Thyroid gland (tissue), 4 donors: ENCODE data around the gene VPS72. TPM values are rescaled to one million over a fixed set of nuclear protein-coding genes. Genes with fewer than 3 reads are reported as not detected.

Experiments used
- DNase-seq, 2 donors: peaks; one replicate each; pipeline ENCODE4 v3.0.0-alpha.2; 2019
- H3K27ac ChIP-seq, 3 donors: fragments of 200-600 bp; sonication (generic); 1 replicate in 2 of 3; 2 replicates in 1 of 3; pipeline ENCODE4 v1.5.1; 2016 to 2019; ENCODE audit warnings: mild to moderate bottlenecking in 1 of 3, moderate library complexity in 1 of 3
- H3K27me3 ChIP-seq: fragments of 200-600 bp; sonication (generic); one replicate; pipeline ENCODE4 v1.5.1; 2019
- H3K36me3 ChIP-seq, 2 donors: fragments of 200-600 bp; sonication (generic); one replicate each; pipeline ENCODE4 v1.5.1; 2016 to 2019
- H3K4me1 ChIP-seq, 2 donors: fragments of 200-600 bp; sonication (generic); one replicate each; pipeline ENCODE4 v1.5.1; 2017 to 2019
- H3K4me3 ChIP-seq, 3 donors: fragments of 200-600 bp; sonication (generic); replicated peaks in 1 of 3; 1 replicate in 2 of 3; 2 replicates in 1 of 3; pipeline ENCODE4 v1.5.1; 2016; ENCODE audit warnings: mild to moderate bottlenecking in 1 of 3
- H3K9me3 ChIP-seq: fragments of 200-600 bp; sonication (generic); one replicate; pipeline ENCODE4 v1.5.1; 2017
- POLR2A ChIP-seq, 2 donors: fragments of 450-650 bp; IDR thresholded peaks; one replicate each; pipeline ENCODE4 v1.6.1; 2017; ENCODE audit warnings: antibody characterized with exemption in 2 of 2, mild to moderate bottlenecking in 2 of 2, moderate library complexity in 1 of 2
- WGBS, 2 donors: methylation state at CpG; one replicate each; pipeline ENCODE4 v1.1.5; 2017; 5-methylcytosine and 5-hydroxymethylcytosine counted together
- intact Hi-C: fragments of 100-400 bp; cut with DNase I; formaldehyde crosslinking; loops from one replicate; pipeline ENCODE4 v1.15.1; 2023
- total RNA-seq, 4 donors: library from RNA; depleted of rRNA; stranded (reverse); fragments of >200 nt; gene quantifications; one replicate each; pipeline ENCODE4 v1.2.3, GENCODE V29; 2016
- TF ChIP-seq, protein P1 (sequence below), 6 experiments: fragments of 200-600 bp in 3 of 6; fragments of 450-650 bp in 3 of 6; sonication (generic) in 3 of 6; IDR thresholded peaks; one replicate each; pipeline ENCODE4 v1.5.1; 2016 to 2019; ENCODE audit warnings: antibody characterized with exemption in 6 of 6, mild to moderate bottlenecking in 2 of 6, inconsistent platforms in 1 of 6, moderate library complexity in 1 of 6

Gene VPS72
- total RNA-seq = 10 to 100 TPM; 36.9 to 47.5 (median 39.9) TPM

DNA sequence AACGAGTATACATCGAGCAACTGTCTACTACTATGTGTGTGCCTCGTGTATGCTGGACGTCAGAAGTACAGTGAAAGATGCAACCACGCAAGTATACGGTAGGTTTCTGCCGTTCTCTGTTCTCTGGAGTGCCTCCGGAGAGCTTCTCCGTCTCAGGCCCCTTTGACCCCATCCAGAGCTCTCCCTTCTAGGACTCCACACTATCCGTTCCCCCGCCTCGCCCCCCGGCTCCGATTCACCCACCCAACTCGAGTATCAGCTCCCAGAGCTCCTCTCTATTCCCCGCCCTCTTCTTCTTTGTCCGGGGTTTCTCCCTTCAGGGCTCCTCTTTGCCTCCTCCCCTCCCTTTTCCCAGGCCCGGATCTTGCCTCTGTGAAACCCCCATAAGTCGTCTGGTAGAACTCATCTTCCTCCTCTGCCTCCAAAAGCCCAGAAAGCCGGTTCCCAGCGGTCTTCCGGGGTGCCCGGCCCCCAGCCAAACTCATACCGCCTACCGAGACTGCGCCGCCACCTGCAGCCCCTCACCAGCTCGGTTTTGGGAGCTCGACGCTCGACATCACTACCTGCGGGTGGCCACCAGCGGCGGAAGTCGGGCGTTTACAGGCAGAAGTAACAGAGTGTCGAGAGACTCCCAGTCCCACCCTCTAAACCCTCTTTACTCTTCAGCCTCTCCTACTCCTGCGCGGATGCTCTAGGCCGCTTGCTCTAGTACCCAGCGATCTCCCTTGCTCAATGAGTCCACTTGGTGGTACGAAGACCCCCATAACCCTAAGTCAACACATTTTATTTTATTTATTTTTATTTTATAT is at the start of gene VPS72:
Gene VPS72, minus strand, starts transcription at position 561 of the 809 bp plus-strand sequence. Its CDS starts 76 bp downstream, at position 485.
- Histone ChIP-seq H3K27me3 (no peaks in the 10 kb centered on the region), H3K27ac (peak within 1 kb of the TSS; percentile 48 to 72 (median 55)), H3K9me3 (no peaks in the 10 kb centered on the region), H3K4me1 (peaks cover 13 to 15% of the 10 kb centered on the region in 2 donors), H3K36me3 (peaks cover 9% of the 10 kb centered on the region in 2 donors), H3K4me3 (peak within 1 kb of the TSS; percentile 60 to 80 (median 77))
- TF ChIP-seq, protein P1, sequence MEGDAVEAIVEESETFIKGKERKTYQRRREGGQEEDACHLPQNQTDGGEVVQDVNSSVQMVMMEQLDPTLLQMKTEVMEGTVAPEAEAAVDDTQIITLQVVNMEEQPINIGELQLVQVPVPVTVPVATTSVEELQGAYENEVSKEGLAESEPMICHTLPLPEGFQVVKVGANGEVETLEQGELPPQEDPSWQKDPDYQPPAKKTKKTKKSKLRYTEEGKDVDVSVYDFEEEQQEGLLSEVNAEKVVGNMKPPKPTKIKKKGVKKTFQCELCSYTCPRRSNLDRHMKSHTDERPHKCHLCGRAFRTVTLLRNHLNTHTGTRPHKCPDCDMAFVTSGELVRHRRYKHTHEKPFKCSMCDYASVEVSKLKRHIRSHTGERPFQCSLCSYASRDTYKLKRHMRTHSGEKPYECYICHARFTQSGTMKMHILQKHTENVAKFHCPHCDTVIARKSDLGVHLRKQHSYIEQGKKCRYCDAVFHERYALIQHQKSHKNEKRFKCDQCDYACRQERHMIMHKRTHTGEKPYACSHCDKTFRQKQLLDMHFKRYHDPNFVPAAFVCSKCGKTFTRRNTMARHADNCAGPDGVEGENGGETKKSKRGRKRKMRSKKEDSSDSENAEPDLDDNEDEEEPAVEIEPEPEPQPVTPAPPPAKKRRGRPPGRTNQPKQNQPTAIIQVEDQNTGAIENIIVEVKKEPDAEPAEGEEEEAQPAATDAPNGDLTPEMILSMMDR (IDR thresholded peaks at IDR 0.05) = peak in 4 of 6 experiments; percentile 13 to 31 (median 19)
- peak in 1 of 2 donors; percentile 61 for TF ChIP-seq POLR2A (IDR thresholded peaks at IDR 0.05)
- intact Hi-C loops = no loop called here
- DNase-seq = peak; percentile 85 to 86
- WGBS, 2 donors = 0 to 1% methylated on average over 42 of the region's 42 CpGs

DNA sequence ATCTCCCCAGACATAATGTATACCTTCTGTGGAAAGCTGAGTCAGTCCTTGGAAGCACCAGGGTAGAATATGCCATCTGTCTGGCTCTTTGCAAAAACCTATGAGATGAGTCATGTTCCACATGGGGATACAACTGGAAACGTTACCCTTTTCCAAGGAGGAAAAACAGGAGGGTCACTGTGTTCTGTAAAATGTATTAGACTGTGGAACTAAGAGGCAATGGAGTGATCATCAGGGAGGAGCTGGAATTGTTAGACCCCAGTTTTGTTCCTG is 48.4 kb upstream of the VPS72 start:
- Histone ChIP-seq H3K4me3 (no peak overlapping the region), H3K27me3 (no peaks in the 10 kb centered on the region), H3K36me3 (peaks cover 88 to 93% of the 10 kb centered on the region in 2 donors), H3K4me1 (no peaks in the 10 kb centered on the region), H3K27ac (no peak overlapping the region), H3K9me3 (no peaks in the 10 kb centered on the region)
- 67 to 86% methylated on average over 1 of the region's 1 CpG for WGBS, 2 donors
- no peak for TF ChIP-seq POLR2A (IDR thresholded peaks at IDR 0.05)
- TF ChIP-seq, protein P1 (IDR thresholded peaks at IDR 0.05) = no peak
- intact Hi-C loops = no loop called here
- DNase-seq = no peak

DNA sequence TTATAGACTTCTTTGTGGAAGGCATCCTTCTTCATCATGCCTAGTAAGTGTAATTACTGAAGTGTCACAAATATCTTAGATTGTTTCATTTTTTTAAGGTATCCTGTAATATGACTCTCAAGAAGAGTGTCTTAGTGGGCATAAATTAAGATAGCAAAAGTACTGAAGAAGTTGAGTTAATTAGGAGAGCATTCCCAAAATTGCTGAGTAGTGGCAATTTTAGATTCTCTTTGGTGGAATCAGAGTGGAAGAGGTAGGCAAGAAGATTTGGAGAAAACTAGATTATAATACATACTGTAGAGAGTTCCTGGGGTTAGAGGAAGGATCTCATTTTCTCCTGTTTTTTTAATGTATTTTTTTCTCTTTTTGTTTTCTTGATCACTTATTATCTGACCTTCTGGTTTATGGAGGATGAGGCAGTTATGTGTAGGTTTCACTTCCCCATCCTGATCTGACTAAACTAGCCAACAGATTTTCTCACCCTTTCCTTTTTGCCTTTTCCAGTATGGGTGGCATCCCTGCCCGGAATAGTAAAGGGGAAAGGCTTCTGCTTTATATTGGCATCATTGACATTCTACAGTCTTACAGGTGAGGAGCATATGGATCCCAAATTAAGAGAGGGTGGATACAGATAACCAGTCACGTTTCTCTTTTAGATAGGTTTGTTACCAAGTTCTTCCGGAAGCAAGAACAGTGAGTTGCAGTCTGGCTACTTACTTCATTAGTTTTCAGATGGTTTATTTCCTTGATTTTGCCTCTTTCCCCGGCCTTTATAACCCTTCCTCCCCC is 47.9 kb upstream of the VPS72 start:
- H3K9me3 ChIP-seq = no peaks in the 10 kb centered on the region

DNA sequence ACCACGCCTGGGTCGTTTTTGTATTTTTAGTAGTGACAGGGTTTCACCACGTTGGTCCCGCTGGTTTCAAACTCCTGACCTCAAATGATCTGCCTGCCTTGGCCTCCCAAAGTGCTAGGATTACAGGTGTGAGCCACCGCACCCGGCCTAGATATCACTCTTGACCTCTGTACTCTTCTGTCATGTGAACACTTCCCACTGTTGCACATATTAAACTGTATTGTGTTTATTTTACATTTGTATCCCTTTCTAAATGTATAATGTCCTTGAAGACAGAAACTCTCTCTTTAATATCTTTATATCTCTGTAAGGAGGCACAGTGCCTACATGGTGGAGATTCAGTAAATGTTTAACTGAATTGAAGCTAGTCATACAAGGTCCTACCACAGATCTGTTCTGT is 45.2 kb upstream of the VPS72 start:
- H3K27me3 ChIP-seq = no peaks in the 10 kb centered on the region

More for the DNA sequence above, 47.9 kb upstream of the VPS72 start:
- TF ChIP-seq, protein P1 (IDR thresholded peaks at IDR 0.05) = no peak
- TF ChIP-seq POLR2A (IDR thresholded peaks at IDR 0.05) = no peak
- intact Hi-C loops = no loop called here
- no peak for DNase-seq
- Histone ChIP-seq H3K27me3 (no peaks in the 10 kb centered on the region), H3K36me3 (peaks cover 88 to 93% of the 10 kb centered on the region in 2 donors), H3K4me3 (no peak overlapping the region), H3K4me1 (no peaks in the 10 kb centered on the region), H3K27ac (no peak overlapping the region)
- WGBS, 2 donors = 90 to 92% methylated on average over 4 of the region's 4 CpGs

More for the DNA sequence above, 45.2 kb upstream of the VPS72 start:
- intact Hi-C loops = no loop called here
- DNase-seq = no peak
- TF ChIP-seq, protein P1 (IDR thresholded peaks at IDR 0.05) = no peak
- Histone ChIP-seq H3K36me3 (peaks cover 86 to 94% of the 10 kb centered on the region in 2 donors), H3K27ac (no peak overlapping the region), H3K4me1 (no peaks in the 10 kb centered on the region), H3K9me3 (no peaks in the 10 kb centered on the region), H3K4me3 (no peak overlapping the region)
- 86 to 89% methylated on average over 6 of the region's 6 CpGs for WGBS, 2 donors
